A204.1 (cell line): ENCODE measurements around the gene SPATA25.
"Not testable (repeated sequence)": the region's sequence is repeated elsewhere in the genome, so short reads cannot be mapped to it uniquely, and the experiment has no call there.

Experiments used
- FAIRE-seq: peaks from 2 replicates; lab custom pipeline; 2012; peaks lifted over from hg19 to GRCh38; lab: Jason Lieb, UNC

SPATA25 gene

DNA sequence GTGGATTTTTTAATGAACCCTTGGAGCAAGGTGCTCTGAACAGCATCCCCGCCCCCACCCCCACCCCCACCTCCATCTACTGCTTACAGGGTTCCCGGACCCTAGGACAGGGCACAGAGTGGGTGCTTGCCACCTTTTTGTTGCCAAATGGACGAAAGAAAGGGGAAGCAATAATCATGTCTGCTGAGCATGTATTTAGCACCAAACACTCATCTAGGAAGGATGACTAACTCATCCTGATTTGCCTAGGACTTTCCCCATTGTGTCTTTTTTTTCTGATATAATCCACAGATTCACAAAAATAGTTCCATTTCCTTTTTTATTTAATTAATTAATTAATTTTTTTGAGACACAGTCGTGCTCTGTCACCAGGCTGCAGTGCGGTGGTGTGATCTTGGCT, 25.7 kb upstream of the SPATA25 start:
- no peak for FAIRE-seq

DNA sequence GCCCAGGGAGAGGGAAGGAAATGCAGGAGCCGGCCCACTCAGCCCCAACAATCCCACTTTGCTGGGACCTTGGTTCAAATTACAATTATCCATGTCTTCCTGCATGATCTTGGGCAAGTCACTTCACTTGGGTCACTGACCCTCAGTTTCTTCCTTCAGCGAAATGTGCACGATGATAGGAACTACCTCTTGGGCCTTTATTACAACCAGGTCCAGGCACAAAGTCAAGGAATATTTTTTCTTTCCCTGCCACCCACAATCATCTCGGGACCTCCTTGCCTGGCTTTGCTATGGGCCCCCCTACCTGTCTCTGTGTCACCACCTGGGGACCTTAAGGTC, 24.9 kb upstream of the SPATA25 start:
- FAIRE-seq: no peak

DNA sequence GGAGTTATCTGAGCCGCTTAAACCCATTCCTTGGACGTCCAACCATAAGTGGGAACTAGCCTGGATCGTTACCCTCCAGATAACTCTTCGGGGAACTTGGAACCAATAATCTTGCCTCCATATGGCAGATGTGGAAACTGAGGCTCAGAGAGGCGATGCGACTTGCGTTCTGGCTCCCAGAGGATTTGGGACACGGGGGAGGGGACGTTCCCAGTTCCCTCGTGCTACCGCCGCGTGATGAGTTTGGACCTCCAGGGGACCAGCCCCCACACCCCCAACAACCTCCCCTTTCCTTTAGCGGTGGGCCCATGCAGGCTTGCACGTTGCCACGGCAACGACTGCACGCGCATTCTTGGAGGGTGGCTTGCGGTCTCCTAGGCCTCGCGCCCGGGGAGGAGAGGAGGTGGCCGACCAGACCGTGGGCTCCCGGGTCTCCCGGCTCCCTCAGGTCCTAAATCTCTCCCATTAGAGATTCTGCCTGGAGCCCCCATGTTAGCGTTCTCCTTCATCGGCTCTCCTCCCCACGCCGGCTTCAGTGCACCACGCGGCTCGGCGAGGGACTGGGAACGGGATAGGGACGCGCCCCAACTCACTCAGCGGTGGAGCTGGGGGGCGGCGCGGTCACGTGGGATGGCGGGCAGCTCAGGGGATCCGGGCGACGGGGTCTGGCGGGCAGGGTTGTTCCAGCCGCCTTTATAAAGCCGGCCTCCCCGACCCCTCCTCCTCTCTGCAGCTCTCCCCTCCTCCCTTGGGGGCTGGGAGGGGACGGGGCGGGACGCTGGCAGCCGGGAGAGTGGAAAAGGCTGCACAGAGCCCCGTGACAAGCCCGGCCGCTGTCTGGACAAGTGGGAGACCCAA, 24.3 kb upstream of the SPATA25 start, which contains the start of gene PLTP:
Gene PLTP, minus strand, starts transcription at position 670 of the 858 bp plus-strand sequence. CDS start 703 bp downstream, outside the sequence.
- no peak for FAIRE-seq

DNA sequence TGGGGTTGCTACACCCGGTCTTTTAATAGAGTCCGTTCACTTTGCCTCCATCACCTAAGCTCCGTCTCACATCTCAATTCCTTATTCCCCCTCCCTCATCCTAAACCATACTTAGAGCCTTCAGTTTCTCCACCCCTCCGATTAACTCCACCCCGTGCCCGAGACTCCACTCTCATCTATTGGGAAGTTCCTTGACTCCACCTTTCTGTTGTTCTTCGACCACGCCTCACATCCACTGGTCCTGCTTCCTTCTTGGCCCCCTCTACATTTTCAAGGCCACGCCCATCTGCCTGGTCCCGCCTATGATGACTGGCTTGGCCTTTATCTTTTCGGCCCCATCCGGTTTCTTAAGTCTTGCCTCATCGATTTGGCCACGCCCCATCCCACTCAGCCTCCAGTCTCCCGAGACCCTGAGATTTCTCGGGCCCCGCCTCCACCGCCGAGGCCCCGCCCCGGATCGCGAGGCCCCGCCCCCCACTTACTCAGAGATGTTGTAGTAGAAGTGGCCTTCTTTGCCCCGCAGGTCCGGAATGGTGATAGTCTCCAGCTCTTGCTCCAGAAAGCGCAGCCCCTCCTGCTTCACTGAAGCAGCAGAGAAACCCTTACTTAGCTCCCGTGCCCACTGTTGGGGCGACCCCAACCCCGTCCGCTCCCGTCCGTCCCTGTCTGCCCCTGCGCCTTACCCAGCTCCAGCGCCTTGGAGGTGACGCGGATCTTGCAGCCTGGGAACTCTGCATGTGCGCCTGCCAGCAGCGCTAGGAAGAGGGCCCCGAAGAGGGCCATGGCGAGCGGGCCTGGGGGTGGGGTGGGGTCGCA, 23.5 kb upstream of the SPATA25 start:
- FAIRE-seq: peak; percentile 72

DNA sequence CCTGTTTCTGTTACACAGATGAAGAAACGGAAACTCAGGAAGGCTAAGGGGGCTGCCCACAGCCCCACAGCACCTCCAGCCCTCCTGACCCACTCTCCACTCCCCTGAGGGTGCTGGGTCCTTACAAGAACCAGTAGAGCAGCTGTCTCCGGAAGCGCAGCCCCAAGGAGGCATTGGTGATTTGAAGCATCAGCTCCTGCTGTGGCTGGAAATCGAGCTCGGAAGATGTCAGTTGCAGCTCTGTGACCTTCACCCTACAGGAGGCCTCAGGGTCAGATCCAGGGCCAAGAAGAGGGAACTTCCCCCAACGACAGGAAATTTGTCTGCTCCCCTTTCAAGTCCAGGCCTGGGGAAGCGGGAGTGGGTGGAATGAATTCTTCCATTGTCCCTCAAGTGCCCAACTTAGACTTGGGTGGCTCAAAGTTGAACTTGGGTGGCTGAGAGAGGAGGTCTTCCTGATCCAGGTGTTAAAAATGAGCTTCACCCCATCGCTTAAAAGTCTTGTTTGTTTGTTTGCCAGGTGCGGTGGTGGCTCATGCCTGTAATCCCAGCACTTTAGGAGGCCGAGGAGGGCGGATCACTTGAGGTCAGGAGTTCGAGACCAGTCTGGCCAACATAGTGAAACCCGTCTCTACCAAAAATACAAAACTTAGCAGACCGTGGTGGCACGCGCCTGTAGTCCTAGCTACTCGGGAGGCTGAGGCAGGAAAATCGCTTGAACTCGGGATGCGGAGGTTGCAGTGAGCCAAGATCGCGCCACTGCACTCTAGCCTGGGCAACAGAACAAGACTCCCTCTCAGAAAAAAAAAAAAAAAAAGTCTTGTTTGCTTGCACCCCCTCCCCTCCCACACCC, 22.6 kb upstream of the SPATA25 start:
- no peak for FAIRE-seq

DNA sequence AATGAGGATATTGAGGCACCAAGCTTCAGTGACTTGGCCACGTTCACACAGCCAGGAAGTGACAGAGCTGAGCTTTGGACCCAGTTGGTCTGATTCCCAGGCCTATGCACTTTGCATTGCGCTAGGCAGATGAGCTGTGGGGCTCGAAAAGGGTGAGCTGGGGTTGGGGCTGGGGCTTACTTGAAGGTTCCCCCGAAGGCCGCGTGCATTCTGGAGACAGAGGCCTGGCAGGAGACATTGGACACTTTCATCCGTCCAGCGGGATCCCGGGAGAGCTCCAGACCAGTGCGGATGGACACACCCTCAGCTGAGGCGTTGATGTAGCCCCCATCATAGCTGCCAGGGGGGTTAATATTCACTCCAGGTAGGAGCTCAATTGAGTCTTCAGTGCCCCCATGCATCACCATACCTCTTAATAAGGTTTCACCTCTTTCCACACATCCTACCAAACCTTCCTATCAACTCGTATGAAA, 21.9 kb upstream of the SPATA25 start:
- FAIRE-seq: no peak

DNA sequence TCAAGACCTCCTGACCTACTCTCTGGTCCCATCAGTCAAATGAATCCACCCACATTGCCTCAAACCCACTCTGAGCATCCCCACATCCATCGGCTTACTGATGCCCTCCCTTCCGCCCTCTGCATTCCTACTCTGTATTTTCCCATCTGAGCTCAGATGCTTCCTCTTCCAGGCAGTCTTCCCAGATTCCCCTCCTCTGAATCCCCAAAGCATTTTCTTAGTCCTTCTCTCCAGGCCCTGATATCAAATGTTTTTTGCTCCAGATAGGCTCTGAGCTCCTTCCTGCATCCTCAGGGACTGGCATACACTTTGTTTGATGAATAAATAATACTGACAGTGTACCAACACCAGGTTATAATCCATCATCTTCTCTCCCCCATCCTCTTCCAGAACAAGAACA, 20.7 kb upstream of the SPATA25 start:
- FAIRE-seq: no peak

DNA sequence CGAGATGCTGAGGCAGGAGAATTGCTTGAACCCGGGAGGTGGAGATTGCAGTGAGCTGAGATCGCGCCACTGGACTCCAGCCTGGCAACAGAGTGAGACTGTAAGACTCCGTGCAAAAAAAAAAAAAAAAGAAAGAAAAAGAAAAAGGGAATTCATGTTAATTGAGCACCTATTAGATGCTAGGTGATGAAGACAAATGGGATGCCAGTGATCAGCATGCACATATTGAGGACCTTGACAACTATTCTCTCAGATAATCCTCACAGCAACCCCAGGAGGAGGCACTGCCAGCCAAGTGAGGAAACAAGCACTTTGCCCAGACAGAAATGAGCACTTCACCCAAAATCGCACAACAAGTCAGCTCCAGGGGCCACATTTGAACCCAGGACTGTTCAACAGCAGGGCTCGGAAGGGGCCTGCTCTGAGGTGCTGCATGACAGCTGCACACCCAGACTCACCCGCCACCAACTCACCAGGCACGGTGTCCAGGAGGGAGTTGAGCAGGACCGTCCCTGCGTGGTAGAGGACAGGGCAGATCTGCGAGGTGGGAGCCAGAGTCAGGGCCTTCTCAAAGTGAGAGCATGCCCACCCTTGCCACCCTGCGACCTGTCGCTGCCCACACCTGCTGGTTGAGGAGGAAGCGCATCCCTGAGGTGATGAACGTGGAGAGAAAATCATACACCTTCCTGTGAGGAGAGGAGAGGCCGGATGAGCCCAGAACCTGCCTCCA, 20.0 kb upstream of the SPATA25 start:
- FAIRE-seq: no peak

DNA sequence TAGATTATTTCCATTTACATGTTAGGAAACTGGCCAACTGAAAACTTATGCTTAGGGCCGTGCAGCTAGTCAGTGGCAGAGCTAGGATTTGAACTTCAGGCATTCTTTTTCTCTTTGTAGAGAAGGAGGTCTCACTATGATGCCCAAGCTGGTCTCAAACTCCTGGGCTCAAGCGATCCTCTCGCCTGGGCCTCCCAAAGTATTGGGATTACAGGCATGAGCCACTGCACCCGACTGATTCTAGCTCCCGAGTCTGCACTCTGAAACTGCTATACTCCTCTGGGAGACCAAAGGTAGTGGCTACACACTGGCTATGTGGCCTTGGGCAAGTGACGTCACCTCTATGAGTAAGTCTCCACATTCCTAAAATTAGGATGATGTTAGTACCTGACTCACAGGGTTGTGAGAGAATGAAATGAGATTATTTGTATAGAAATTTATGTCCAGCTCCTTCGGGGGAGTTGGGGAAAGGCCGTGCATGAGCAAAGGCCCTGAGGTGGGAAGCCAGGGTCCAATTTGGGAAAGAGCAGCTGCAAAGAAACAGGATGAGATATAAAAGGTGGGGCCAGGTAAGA, 18.2 kb upstream of the SPATA25 start:
- no peak for FAIRE-seq

DNA sequence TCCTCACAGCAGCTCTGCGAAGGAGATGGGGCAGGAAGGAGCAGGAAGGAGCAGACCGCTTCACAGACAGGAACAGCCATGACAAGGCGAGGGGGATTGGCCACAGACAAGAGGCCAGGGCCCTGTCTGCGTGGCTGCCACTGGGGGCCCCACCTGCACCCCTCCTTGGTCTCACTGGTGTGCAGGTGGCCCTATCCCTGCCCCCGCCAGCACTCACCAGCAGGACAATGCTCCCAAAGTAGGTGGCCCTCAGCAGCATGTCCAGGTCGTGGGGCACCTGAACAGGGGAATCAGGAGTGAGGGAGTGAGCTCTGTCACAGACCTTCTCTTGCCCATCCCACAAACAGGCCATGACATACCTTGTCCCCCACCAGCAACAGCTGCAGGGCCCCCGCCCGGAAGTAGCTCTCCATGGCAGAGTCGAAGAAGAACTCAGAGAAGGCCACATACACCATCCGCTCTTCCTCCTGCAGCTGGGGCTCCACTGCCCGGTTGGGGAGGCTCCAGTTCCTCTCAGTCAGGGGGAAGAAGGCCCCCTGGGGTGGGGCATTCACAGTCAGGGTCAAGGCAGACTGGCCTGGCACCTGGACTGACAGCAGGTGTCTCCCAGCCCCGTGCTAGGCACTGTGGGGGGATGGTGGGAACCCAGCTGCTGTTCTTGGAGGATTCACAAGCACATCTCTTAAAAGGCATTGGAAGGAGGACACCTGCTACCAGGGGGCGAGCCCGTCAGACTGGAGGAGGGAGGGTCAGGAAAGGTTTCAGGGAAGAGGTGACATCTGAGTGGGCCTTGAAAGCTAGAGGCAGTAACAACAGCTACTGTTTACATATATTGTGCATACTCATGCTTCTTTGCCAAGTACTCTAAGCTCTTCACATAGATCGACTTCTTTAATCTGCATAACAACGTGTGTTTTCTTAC, 17.4 kb upstream of the SPATA25 start:
- no peak for FAIRE-seq

DNA sequence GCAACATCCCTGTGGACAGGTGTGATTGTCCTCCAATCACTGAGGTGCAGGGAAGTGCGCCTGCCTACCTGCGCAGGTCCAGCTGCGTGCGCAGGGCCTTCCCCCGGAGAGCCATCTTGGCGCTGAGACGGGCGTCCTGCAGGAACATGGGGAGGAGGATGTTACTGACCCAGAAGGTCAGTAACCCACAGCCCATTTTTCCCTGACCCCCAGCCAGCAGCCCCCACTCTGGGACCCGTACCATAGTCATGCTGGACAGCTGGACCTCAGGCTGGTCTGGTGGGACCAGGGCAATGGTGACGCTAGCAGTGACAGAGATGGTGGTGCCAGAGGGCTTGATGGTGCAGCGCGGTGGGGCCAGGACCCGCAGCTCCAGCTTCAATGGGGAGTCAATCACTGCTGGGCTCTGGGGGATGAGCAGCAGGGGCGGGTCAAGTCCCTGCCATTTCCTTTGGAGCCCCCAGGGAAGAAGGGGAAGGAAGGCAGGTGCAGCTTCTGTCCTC, 14.8 kb upstream of the SPATA25 start:
- FAIRE-seq: no peak

DNA sequence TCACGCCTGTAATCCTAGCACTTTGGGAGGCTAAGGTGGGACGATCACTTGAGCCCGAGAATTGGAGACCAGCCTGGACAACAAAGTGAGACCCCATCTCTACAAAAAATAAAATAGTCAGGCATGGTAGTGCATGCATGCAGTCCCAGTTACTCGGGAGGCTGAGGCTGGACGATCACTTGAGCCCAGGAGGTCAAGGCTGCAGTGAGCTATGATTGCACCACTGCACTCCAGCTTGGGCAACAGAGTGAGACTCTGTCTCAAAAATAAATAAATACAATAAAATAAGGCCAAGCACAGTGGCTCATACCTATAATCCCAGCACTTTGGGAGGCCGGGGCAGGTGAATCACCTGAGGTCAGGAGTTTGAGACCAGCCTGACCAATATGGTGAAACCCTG, 13.9 kb upstream of the SPATA25 start:
- not testable (repeated sequence) for FAIRE-seq

DNA sequence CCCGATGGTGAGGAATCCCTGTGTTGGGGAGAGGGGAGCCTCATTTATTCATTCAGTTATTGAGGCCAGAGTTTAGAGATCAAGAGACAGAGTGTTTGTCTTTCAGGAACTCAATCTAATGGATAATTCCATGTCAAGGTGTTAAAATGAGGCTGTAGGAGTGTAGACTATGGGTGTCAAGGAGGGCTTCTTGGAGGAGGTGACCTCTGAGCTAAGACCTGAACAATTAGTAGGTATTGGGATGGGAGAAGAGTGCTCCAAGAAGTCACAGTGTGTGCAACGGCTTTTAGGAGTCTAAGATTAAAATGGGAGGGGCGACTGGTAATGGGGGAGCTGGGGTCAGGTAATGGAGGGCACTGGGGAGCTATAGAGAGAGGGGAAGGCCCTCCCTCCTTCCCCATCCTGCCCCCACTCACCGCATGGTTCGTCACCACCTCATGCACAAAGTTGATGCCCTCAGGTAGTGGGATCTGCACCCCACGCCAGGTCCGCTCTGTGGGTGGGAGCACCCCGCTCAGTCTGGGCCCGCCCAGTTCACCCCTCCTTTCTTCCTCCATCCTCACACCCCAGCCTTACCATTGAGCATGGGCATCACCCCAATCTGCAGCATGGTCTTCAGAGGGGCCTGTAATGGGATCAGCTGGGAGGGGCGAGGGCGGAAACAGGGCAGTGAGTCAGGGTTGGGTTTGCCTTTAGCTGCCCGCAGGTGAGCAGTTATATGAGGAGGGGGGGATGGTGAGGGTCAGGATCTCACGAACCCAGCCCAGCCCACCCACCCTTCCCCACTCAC, 11.8 kb upstream of the SPATA25 start:
- FAIRE-seq: no peak

DNA sequence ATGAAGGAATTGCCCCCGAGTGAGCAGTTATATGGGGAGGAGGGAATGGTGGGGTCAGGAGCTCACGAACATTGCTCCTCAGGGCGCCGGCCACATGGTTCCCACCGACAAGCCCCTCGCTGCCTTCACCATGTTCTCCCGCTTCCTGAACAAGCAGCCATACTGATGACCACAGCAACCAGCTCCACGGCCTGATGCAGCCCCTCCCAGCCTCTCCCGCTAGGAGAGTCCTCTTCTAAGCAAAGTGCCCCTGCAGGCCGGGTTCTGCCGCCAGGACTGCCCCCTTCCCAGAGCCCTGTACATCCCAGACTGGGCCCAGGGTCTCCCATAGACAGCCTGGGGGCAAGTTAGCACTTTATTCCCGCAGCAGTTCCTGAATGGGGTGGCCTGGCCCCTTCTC, 10.9 kb upstream of the SPATA25 start:
- FAIRE-seq: no peak

DNA sequence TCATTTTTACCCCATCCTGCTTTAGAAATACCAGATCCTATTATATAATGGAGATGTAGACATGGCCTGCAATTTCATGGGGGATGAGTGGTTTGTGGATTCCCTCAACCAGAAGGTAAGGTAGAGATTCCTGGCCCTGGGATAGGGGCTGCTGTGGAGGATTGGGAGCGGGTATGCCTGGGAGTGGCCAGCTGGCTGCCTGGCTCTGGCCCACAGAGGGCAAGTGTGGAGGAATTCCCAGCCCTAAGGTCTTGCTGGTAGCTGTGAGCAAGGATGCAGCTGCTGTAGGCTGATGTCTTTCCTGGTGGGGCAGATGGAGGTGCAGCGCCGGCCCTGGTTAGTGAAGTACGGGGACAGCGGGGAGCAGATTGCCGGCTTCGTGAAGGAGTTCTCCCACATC, 10.3 kb upstream of the SPATA25 start:
- FAIRE-seq: no peak

DNA sequence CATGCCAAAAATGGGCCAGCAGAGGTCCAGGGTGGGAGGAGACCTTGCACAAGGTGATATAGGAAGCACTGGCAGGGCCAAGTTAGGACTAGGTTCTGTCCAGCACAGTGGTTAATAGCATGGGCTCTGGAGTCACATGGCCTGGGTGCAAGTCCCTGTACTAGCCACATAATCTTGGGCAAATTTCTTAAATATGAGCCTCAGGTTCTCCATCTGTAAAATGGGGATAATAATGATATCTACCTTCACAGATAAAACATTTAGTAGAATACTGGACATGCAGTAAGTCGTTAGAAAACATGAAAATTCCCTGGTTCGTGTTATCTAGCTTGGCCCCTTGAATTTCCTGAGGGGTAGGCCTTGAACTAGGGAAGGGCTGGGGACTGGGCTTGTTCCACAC, 9.9 kb upstream of the SPATA25 start:
- FAIRE-seq: no peak

DNA sequence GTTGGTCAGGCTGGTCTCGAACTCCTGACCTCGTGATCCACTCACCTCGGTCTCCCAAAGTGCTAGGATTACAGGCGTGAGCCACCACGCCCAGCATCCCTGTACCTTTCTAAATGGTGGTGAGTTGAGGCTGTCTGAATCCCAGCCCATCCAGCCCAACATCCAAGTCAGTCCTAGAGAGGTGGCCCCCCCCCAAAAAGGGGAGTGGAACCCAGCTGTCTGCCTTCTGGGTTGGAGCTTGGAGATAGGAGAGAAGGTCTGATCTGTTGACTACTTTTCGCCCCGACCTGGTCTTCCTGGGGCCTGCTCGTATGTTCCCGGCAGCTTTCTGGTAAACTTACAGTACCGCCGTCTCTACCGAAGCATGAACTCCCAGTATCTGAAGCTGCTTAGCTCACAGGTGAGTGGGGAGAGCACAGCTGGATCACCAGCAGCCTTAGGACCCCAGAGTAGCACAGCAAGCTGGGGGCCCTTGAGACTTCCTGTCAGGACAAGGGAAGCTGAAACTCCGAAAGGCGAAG, 9.3 kb upstream of the SPATA25 start:
- no peak for FAIRE-seq

DNA sequence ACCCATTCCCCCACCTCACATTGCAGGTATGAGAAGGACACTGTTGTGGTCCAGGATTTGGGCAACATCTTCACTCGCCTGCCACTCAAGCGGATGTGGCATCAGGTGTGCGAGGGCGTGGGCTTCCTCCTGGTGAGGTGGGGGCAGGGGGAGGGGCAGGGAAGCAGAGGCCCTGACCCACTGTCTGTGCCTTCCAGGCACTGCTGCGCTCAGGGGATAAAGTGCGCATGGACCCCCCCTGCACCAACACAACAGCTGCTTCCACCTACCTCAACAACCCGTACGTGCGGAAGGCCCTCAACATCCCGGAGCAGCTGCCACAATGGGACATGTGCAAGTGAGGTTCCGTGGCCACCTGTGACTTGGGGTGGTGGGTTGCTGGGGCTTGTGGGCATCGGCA, 7.4 kb upstream of the SPATA25 start:
- no peak for FAIRE-seq

DNA sequence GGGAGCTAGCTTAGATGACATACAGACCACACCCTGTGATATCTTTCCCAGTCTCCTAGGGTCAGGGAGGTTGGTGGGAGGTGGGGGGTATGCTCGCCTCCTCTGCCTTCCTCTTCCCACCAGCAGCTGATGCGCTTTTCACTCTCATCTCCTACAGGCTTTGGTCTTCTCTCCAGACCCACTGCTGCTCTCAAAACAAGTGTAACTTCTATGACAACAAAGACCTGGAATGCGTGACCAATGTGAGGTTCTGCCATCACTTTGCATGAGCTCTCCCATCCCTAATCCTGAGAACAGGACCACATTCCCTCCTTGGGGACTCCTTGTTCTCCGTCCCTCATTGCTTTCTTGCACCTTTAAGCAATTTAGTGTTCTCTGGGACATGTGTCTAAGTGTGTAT, 6.4 kb upstream of the SPATA25 start:
- no peak for FAIRE-seq
